ENCODE results near the gene TEF. TPM values are rescaled to one million over a fixed set of nuclear protein-coding genes. Genes with fewer than 3 reads are reported as not detected.

Gene TEF
- total and polyA plus RNA-seq, 2 donors (not counting 1 experiment from before 2014, with no cell fraction given), result 9.0 to 22.5 TPM

GRCh38 chr22:41367039-41367679 lies 14.6 kb upstream of the TEF start:
- TF ChIP-seq EZH2 (IDR thresholded peaks at IDR 0.05; ENCODE audit: low read length, missing control alignments) (no peak), CTCF (conservative IDR thresholded peaks at IDR 0.05 in 1 of 2, IDR thresholded peaks at IDR 0.05 in 1 of 2; ENCODE audit: low read depth in 1 of 2, low read length in 2 of 2) (peak; percentile 46 to 55)
- H3K4me3 ChIP-seq (replicated peaks in 1 of 4; ENCODE audit: control extremely low read depth in 1 of 4, insufficient read depth in 1 of 4, low read depth in 3 of 4, low read length in 4 of 4), result peak overlapping the region in 2 of 4 experiments; percentile 20 to 61
- no peaks in the 10 kb centered on the region for H4K20me1 ChIP-seq (ENCODE audit: control insufficient read depth, extremely low read depth, insufficient read depth, low read length)
- peaks cover 13% of the 10 kb centered on the region for H3K4me1 ChIP-seq (ENCODE audit: control insufficient read depth, extremely low read depth, insufficient read depth, low read length)
- H3K27me3 ChIP-seq (ENCODE audit: control insufficient read depth, insufficient read depth, low read length), result no peaks in the 10 kb centered on the region
- peak overlapping the region; percentile 25 for H2AFZ ChIP-seq (ENCODE audit: low read length)
- peak; percentile 96 for DNase-seq (ENCODE audit: low read depth in 2 of 2)
- H3K4me2 ChIP-seq (ENCODE audit: extremely low read depth, insufficient read depth, low read length), result peak overlapping the region; percentile 76
- H3K79me2 ChIP-seq (ENCODE audit: control insufficient read depth, insufficient read depth, low read length), result no peaks in the 10 kb centered on the region
- no peak overlapping the region for H3K27ac ChIP-seq (ENCODE audit: insufficient read depth, low read length)
- H3K9ac ChIP-seq (ENCODE audit: insufficient read depth, low read length), result no peak overlapping the region
- H3K9me3 ChIP-seq (ENCODE audit: control insufficient read depth, insufficient read depth, low read depth, low read length), result no peaks in the 10 kb centered on the region
- peaks cover 2% of the 10 kb centered on the region for H3K36me3 ChIP-seq (ENCODE audit: control insufficient read depth, insufficient read depth, low read length)

- no peak overlapping the region for H3K9ac ChIP-seq (ENCODE audit: insufficient read depth, low read length)
- no peak for TF ChIP-seq EZH2 (IDR thresholded peaks at IDR 0.05; ENCODE audit: low read length, missing control alignments)
- TF ChIP-seq CTCF (conservative IDR thresholded peaks at IDR 0.05 in 1 of 2, IDR thresholded peaks at IDR 0.05 in 1 of 2; ENCODE audit: low read depth in 1 of 2, low read length in 2 of 2), result no peak
- peaks cover 13% of the 10 kb centered on the region for H3K4me1 ChIP-seq (ENCODE audit: control insufficient read depth, extremely low read depth, insufficient read depth, low read length)
- H2AFZ ChIP-seq (ENCODE audit: low read length), result no peak overlapping the region
- H3K79me2 ChIP-seq (ENCODE audit: control insufficient read depth, insufficient read depth, low read length), result no peaks in the 10 kb centered on the region
- peak overlapping the region; percentile 76 for H3K4me2 ChIP-seq (ENCODE audit: extremely low read depth, insufficient read depth, low read length)
- H4K20me1 ChIP-seq (ENCODE audit: control insufficient read depth, extremely low read depth, insufficient read depth, low read length), result no peaks in the 10 kb centered on the region
- peak overlapping the region in 2 of 4 experiments; percentile 20 to 61 for H3K4me3 ChIP-seq (replicated peaks in 1 of 4; ENCODE audit: control extremely low read depth in 1 of 4, insufficient read depth in 1 of 4, low read depth in 3 of 4, low read length in 4 of 4)
- no peaks in the 10 kb centered on the region for H3K27me3 ChIP-seq (ENCODE audit: control insufficient read depth, insufficient read depth, low read length)
- H3K27ac ChIP-seq (ENCODE audit: insufficient read depth, low read length), result no peak overlapping the region
- no peaks in the 10 kb centered on the region for H3K9me3 ChIP-seq (ENCODE audit: control insufficient read depth, insufficient read depth, low read depth, low read length)
- no peaks in the 10 kb centered on the region for H3K36me3 ChIP-seq (ENCODE audit: control insufficient read depth, insufficient read depth, low read length)
- peak in 1 of 2 donors; percentile 60 for DNase-seq (ENCODE audit: low read depth in 2 of 2)
These were observed 13.8 kb upstream of the TEF start for GRCh38 chr22:41367680-41368542.

Measured in fibroblast of lung (primary cell).